SU-DHL-6 (cell line): ENCODE results near the gene OR5AK2.
"Not testable (repeated sequence)": the region's sequence is repeated elsewhere in the genome, so short reads cannot be mapped to it uniquely, and the experiment has no call there.

Source experiments
- H2AFZ ChIP-seq: fragments of 200-600 bp; sonication (generic); 2 replicates; pipeline ENCODE4 v1.6.1; 2014; ENCODE audit warnings: low read depth, mild to moderate bottlenecking, moderate library complexity, mixed read lengths, antibody characterized with exemption, low read length; ENCODE audit not compliant: severe bottlenecking
- H3F3A ChIP-seq: fragments of 200-600 bp; shearing (Covaris generic); 2 replicates; pipeline ENCODE4 v1.6.0; 2016; ENCODE audit warnings: antibody characterized with exemption, mild to moderate bottlenecking; ENCODE audit not compliant: insufficient read depth
- H3K27ac ChIP-seq: fragments of 200-600 bp; sonication (generic); 2 replicates; pipeline ENCODE4 v1.5.1; 2016; ENCODE audit warnings: low read depth, mild to moderate bottlenecking, low read length, moderate library complexity, mixed read lengths
- H3K27me3 ChIP-seq: fragments of 200-600 bp; sonication (generic), shearing (Covaris generic); 2 replicates; pipeline ENCODE4 v1.6.0; 2014; ENCODE audit warnings: mild to moderate bottlenecking, low read length
- H3K36me3 ChIP-seq: fragments of 200-600 bp; sonication (generic); 2 replicates; pipeline ENCODE4 v1.6.1; 2014; ENCODE audit warnings: mild to moderate bottlenecking, low read length, mixed read lengths
- H3K4me2 ChIP-seq: fragments of 300-600, 200-600 bp; shearing (Covaris generic), sonication (generic); 2 replicates; pipeline ENCODE4 v1.6.0; 2014; ENCODE audit warnings: low read length, low read depth, mild to moderate bottlenecking; ENCODE audit not compliant: poor library complexity, severe bottlenecking
- H3K4me3 ChIP-seq: fragments of 200-600 bp; sonication (generic); 2 replicates; pipeline ENCODE4 v1.5.1; 2014; ENCODE audit warnings: antibody characterized with exemption, low read length, mild to moderate bottlenecking, mixed read lengths; ENCODE audit not compliant: insufficient read depth, poor library complexity, severe bottlenecking
- H3K79me2 ChIP-seq: fragments of 200-600 bp; sonication (generic); 2 replicates; pipeline ENCODE4 v1.6.1; 2014; ENCODE audit warnings: mild to moderate bottlenecking, low read length, moderate library complexity; ENCODE audit not compliant: insufficient read depth
- H3K9ac ChIP-seq: fragments of 200-600 bp; sonication (generic); 2 replicates; pipeline ENCODE4 v1.7.0; 2014; ENCODE audit warnings: mild to moderate bottlenecking, low read length
- H3K9me2 ChIP-seq: fragments of 200-600 bp; sonication (generic); replicated peaks from 2 replicates; pipeline ENCODE4 v1.6.1; 2014; ENCODE audit warnings: low read length; ENCODE audit not compliant: insufficient read depth
- H3K9me3 ChIP-seq: fragments of 200-600 bp; sonication (generic); 2 replicates; pipeline ENCODE4 v1.6.1; 2014; ENCODE audit warnings: low read length, mixed read lengths; ENCODE audit not compliant: insufficient read depth
- H4K20me1 ChIP-seq: fragments of 200-600 bp; sonication (generic); 2 replicates; pipeline ENCODE4 v1.6.1; 2014; ENCODE audit warnings: low read depth, mild to moderate bottlenecking, antibody characterized with exemption, low read length, moderate library complexity, mixed read lengths
- CTCF ChIP-seq: fragments of 200-600 bp; sonication (generic); IDR thresholded peaks from one replicate; pipeline ENCODE4 v1.5.1; 2017; ENCODE audit warnings: antibody characterized with exemption, mild to moderate bottlenecking, low read length, moderate library complexity; ENCODE audit not compliant: insufficient read depth, poor library complexity, severe bottlenecking
- EZH2phosphoT487 ChIP-seq: fragments of 200-600 bp; sonication (generic), shearing (Covaris generic); conservative IDR thresholded peaks from 2 replicates; pipeline ENCODE4 v1.6.1; 2018; ENCODE audit warnings: mild to moderate bottlenecking, antibody characterized with exemption, low read length, moderate library complexity, mixed read lengths

Gene OR5AK2, protein sequence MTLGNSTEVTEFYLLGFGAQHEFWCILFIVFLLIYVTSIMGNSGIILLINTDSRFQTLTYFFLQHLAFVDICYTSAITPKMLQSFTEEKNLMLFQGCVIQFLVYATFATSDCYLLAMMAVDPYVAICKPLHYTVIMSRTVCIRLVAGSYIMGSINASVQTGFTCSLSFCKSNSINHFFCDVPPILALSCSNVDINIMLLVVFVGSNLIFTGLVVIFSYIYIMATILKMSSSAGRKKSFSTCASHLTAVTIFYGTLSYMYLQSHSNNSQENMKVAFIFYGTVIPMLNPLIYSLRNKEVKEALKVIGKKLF

DNA sequence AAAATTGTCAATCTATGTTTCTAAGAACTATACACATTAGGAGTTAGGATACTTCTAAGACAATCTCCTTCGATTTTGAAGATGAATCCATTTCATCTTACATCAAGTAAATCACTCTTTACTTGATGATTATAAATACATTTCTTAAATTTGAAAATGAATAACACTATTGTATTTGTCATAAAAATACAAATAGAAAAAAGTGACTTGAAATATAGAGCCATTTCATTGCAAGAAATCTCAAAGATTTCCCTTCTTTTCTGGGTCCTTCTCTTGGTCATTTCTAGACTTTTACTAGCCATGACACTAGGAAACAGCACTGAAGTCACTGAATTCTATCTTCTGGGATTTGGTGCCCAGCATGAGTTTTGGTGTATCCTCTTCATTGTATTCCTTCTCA, at the start of gene OR5AK2:
Gene OR5AK2 (plus strand): TSS at position 301 of the 400 bp plus-strand sequence. CDS start 0 bp downstream, at position 301.
- no peak within 1 kb of the TSS for H3K4me2 ChIP-seq
- no peaks in the 10 kb centered on the region for H3K9me2 ChIP-seq
- H3K27ac ChIP-seq = no peak within 1 kb of the TSS
- H2AFZ ChIP-seq = no peak within 1 kb of the TSS
- no peaks in the 10 kb centered on the region for H3K36me3 ChIP-seq
- TF ChIP-seq EZH2phosphoT487 (no peak), CTCF (no peak)
- no peaks in the 10 kb centered on the region for H3K9me3 ChIP-seq
- no peaks in the 10 kb centered on the region for H3K27me3 ChIP-seq
- no peak within 1 kb of the TSS for H3K4me3 ChIP-seq
- no peaks in the 10 kb centered on the region for H4K20me1 ChIP-seq
- no peaks in the 10 kb centered on the region for H3F3A ChIP-seq
- H3K79me2 ChIP-seq = no peaks in the 10 kb centered on the region
- no peak within 1 kb of the TSS for H3K9ac ChIP-seq

- not testable (repeated sequence) for H3K4me2 ChIP-seq, H3K9ac ChIP-seq, H3K9me3 ChIP-seq, H3K27me3 ChIP-seq, H4K20me1 ChIP-seq, H3F3A ChIP-seq, H2AFZ ChIP-seq, H3K27ac ChIP-seq, H3K79me2 ChIP-seq, H3K9me2 ChIP-seq, H3K4me3 ChIP-seq, H3K36me3 ChIP-seq
These were observed 43.2 kb upstream of the OR5AK2 start for GRCh38 chr11:56945526-56945925.

GRCh38 chr11:56948991-56949515, 39.7 kb upstream of the OR5AK2 start:
- no peak overlapping the region for H3K27ac ChIP-seq
- H3K9me2 ChIP-seq = no peaks in the 10 kb centered on the region
- no peaks in the 10 kb centered on the region for H3K79me2 ChIP-seq
- no peak overlapping the region for H2AFZ ChIP-seq
- H3K4me2 ChIP-seq = no peak overlapping the region
- H3K4me3 ChIP-seq = no peak overlapping the region
- H3K27me3 ChIP-seq = no peaks in the 10 kb centered on the region
- H3K9ac ChIP-seq = no peak overlapping the region
- H3K36me3 ChIP-seq = no peaks in the 10 kb centered on the region
- TF ChIP-seq EZH2phosphoT487 (no peak), CTCF (no peak)
- H3F3A ChIP-seq = no peaks in the 10 kb centered on the region
- H4K20me1 ChIP-seq = no peaks in the 10 kb centered on the region
- no peaks in the 10 kb centered on the region for H3K9me3 ChIP-seq

- no peaks in the 10 kb centered on the region for H3K36me3 ChIP-seq
- no peak overlapping the region for H2AFZ ChIP-seq
- no peak overlapping the region for H3K4me2 ChIP-seq
- H3F3A ChIP-seq = no peaks in the 10 kb centered on the region
- H3K9ac ChIP-seq = no peak overlapping the region
- H3K9me2 ChIP-seq = no peaks in the 10 kb centered on the region
- no peak overlapping the region for H3K4me3 ChIP-seq
- H3K27me3 ChIP-seq = no peaks in the 10 kb centered on the region
- no peaks in the 10 kb centered on the region for H4K20me1 ChIP-seq
- no peaks in the 10 kb centered on the region for H3K79me2 ChIP-seq
- no peak overlapping the region for H3K27ac ChIP-seq
- no peaks in the 10 kb centered on the region for H3K9me3 ChIP-seq
- TF ChIP-seq EZH2phosphoT487 (no peak), CTCF (no peak)
These were observed 38.2 kb upstream of the OR5AK2 start for GRCh38 chr11:56950510-56950909.

- not testable (repeated sequence) for H3K27ac ChIP-seq, H4K20me1 ChIP-seq, H3K9me2 ChIP-seq
These were observed 34.8 kb upstream of the OR5AK2 start for GRCh38 chr11:56953907-56954306.

More at GRCh38 chr11:56953907-56954306, 34.8 kb upstream of the OR5AK2 start:
- H3K36me3 ChIP-seq, H3K4me3 ChIP-seq, H3F3A ChIP-seq, H3K4me2 ChIP-seq, H3K9me3 ChIP-seq, H3K79me2 ChIP-seq, H2AFZ ChIP-seq, H3K27me3 ChIP-seq, H3K9ac ChIP-seq: not testable (repeated sequence)
